Gastrocnemius medialis (tissue), 4 donors: ENCODE measurements around the gene TMEM161B. TPM values are rescaled to one million over a fixed set of nuclear protein-coding genes. Genes with fewer than 3 reads are reported as not detected.
A peak's percentile ranks its signal among the peaks of the same experiment; 100 is the strongest.

Experiments used
- ATAC-seq, 2 donors: fragments of 150-250 bp; one replicate each; pipeline ENCODE4 v1.9.1; 2016
- DNase-seq, 2 donors: peaks; one replicate each; pipeline ENCODE4 v3.0.0-alpha.2; 2019
- H3K27ac ChIP-seq, 4 donors: fragments of 200-600 bp; sonication (generic); 1 replicate in 1 of 4; 2 replicates in 3 of 4; pipeline ENCODE4 v1.5.1; 2016 to 2018; ENCODE audit warnings: mild to moderate bottlenecking in 2 of 4, moderate library complexity in 1 of 4
- H3K27me3 ChIP-seq, 3 donors: fragments of 200-600 bp; sonication (generic) in 2 of 3; 1 replicate in 1 of 3; 2 replicates in 2 of 3; pipeline versions ENCODE4 v1.5.1 to v1.6.0; 2016 to 2019; ENCODE audit warnings: mild to moderate bottlenecking in 1 of 3, moderate library complexity in 1 of 3
- H3K36me3 ChIP-seq, 2 donors: fragments of 200-600 bp; sonication (generic) in 1 of 2; one replicate each; pipeline ENCODE4 v1.5.1; 2017 to 2018
- H3K4me1 ChIP-seq, 2 donors: fragments of 200-600 bp; sonication (generic) in 1 of 2; one replicate each; pipeline ENCODE4 v1.5.1; 2016 to 2017; ENCODE audit warnings: mild to moderate bottlenecking in 2 of 2
- H3K4me3 ChIP-seq, 4 donors: fragments of 200-600 bp; sonication (generic) in 3 of 4; 1 replicate in 1 of 4; 2 replicates in 3 of 4; pipeline ENCODE4 v1.5.1; 2016 to 2019; ENCODE audit warnings: mild to moderate bottlenecking in 2 of 4
- H3K9me3 ChIP-seq, 3 donors: fragments of 200-600 bp; sonication (generic) in 2 of 3; 1 replicate in 1 of 3; 2 replicates in 2 of 3; pipeline ENCODE4 v1.5.1; 2016 to 2019
- POLR2A ChIP-seq, 2 donors: fragments of 450-650 bp; IDR thresholded peaks; one replicate each; pipeline ENCODE4 v1.6.1; 2017; ENCODE audit warnings: antibody characterized with exemption in 2 of 2, mild to moderate bottlenecking in 2 of 2, moderate library complexity in 2 of 2
- in situ Hi-C, 4 donors: fragments of 200-750 bp; cut with MboI; loops; one replicate each; pipeline versions ENCODE4 v1.15.0 to v1.8.0; 2017; ENCODE audit warnings: low sequenced_read_pairs in 4 of 4
- intact Hi-C: fragments of 100-400 bp; cut with DNase I; formaldehyde crosslinking; loops from one replicate; pipeline ENCODE4 v1.15.1; 2023; ENCODE audit warnings: low total_unique reads
- total RNA-seq, 4 donors: library from RNA; depleted of rRNA; stranded (reverse); fragments of >200 nt; gene quantifications; one replicate each; pipeline versions ENCODE4 v1.1.0 to v1.2.3, GENCODE V29; 2016
- TF ChIP-seq, protein P1 (sequence below), 5 experiments: fragments of 450-650 bp in 3 of 5; fragments of 200-600 bp in 2 of 5; sonication (generic) in 2 of 5; IDR thresholded peaks in 4 of 5; conservative IDR thresholded peaks in 1 of 5; 1 replicate in 4 of 5; 2 replicates in 1 of 5; pipeline ENCODE4 v1.5.1; 2016 to 2019; ENCODE audit warnings: antibody characterized with exemption in 5 of 5, mild to moderate bottlenecking in 3 of 5, moderate library complexity in 3 of 5

The TMEM161B gene
- total RNA-seq = 10 to 100 TPM in 1 of 4 donors, 1 to 10 TPM in 3; 5.8 to 13.6 (median 6.3) TPM

DNA sequence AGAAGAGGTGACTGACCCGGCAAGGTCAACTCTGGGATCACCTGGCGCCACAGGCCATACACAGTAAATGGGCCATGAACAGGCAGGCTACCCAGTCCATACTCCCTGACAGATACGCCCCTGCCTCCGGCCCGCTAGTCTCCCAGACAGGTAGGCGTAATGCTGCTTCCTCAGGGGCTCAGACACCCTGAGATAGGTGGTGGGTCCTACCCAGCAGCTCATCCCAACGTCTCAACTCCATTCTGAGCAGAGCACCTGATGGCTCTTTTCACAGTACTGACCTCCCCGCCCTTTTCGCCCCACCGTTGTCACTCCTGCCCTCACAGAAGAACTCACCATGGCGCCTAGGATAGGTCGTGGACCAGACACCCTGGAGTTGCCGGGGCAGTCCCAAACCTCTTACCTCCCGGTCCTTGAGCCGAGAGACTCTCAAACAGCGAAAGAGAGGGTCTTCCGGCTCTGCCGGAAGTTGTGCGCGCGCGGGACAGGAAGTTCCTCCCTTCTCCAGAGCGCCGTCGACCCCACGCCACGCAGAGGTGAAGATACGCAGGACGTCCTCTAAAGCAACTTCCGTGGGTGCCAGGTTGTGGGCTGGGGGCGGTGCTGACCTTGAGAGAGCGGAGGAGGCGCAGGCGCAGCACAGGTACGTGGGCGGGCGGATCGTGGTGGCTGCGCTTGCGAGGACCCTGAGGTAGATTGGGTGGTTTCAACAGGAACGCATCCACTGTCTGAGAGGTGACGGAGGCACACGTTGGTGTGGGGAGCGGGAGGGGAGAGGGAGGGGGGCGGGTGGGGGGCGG, at the start of gene TMEM161B:
Gene TMEM161B (minus strand): TSS at position 461 of the 800 bp plus-strand sequence. CDS start 122 bp downstream, at position 339.
- intact Hi-C loops = loop anchor here (1.0 kb wide), 1 partner anchor 127 kb away; no protein-coding TSS in a partner anchor
- peak; percentile 96 to 97 for ATAC-seq
- DNase-seq = peak; percentile 88 to 93

DNA sequence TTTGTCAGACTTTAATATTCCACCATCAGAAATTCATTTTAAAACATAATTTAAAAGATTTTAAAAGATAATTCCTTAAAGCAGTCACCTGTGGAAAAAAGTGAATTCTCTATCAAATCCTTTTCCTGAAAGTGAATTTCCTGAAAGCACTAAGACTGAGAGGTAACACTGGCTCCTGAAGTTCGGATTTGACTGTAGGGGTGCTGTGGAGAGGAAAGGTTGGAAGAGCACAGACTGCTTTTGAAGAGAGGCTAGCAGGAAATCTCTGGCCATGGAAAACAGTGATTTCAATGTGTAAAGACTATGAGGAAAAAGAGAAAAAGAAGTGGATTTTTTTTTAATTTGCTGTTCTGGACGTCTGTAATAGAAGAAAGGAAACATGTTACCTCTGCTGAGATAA, 35.7 kb upstream of the TMEM161B start:
- in situ Hi-C loops (no loop called here), intact Hi-C loops (no loop called here)
- H3K36me3 ChIP-seq = no peaks in the 10 kb centered on the region
- ATAC-seq = no peak
- no peak overlapping the region for H3K27ac ChIP-seq
- H3K9me3 ChIP-seq = no peaks in the 10 kb centered on the region
- no peak overlapping the region for H3K4me3 ChIP-seq
- no peaks in the 10 kb centered on the region for H3K27me3 ChIP-seq
- no peak for DNase-seq
- no peak for TF ChIP-seq POLR2A (IDR thresholded peaks at IDR 0.05)
- TF ChIP-seq, protein P1, sequence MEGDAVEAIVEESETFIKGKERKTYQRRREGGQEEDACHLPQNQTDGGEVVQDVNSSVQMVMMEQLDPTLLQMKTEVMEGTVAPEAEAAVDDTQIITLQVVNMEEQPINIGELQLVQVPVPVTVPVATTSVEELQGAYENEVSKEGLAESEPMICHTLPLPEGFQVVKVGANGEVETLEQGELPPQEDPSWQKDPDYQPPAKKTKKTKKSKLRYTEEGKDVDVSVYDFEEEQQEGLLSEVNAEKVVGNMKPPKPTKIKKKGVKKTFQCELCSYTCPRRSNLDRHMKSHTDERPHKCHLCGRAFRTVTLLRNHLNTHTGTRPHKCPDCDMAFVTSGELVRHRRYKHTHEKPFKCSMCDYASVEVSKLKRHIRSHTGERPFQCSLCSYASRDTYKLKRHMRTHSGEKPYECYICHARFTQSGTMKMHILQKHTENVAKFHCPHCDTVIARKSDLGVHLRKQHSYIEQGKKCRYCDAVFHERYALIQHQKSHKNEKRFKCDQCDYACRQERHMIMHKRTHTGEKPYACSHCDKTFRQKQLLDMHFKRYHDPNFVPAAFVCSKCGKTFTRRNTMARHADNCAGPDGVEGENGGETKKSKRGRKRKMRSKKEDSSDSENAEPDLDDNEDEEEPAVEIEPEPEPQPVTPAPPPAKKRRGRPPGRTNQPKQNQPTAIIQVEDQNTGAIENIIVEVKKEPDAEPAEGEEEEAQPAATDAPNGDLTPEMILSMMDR (IDR thresholded peaks at IDR 0.05 in 4 of 5, conservative IDR thresholded peaks at IDR 0.05 in 1 of 5) = no peak
- H3K4me1 ChIP-seq = no peaks in the 10 kb centered on the region

More for the DNA sequence above, at the start of gene TMEM161B:
- no peaks in the 10 kb centered on the region for H3K27me3 ChIP-seq
- in situ Hi-C loops = no loop called here
- H3K36me3 ChIP-seq = peaks cover 0 to 5% of the 10 kb centered on the region in 2 donors
- H3K4me1 ChIP-seq = peaks cover 37% of the 10 kb centered on the region in 2 donors
- H3K9me3 ChIP-seq = no peaks in the 10 kb centered on the region
- TF ChIP-seq, protein P1 (IDR thresholded peaks at IDR 0.05 in 4 of 5, conservative IDR thresholded peaks at IDR 0.05 in 1 of 5) = no peak
- TF ChIP-seq POLR2A (IDR thresholded peaks at IDR 0.05) = peak in 1 of 2 donors; percentile 43
- H3K27ac ChIP-seq = peak within 1 kb of the TSS; percentile 77 to 88 (median 80)
- H3K4me3 ChIP-seq = peak within 1 kb of the TSS; percentile 75 to 94 (median 88)

DNA sequence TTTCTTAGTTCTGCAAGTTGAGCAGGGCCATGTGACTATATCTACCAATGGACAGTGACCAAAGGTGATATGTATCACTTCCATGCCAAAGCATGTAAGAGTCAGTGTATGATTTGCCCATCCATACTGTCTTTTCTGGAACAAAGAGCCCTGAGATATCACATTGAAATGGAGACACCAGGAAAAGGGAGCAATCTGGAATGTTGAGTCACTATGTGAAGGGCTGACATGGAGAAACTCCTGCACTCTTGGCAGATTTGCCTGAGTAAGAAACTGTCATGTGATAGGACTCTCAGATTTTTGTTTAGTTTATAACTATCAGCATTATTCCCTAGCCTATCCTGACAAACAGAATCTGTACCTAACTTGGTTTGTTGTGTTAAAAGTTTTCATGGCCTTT, 29.8 kb upstream of the TMEM161B start:
- TF ChIP-seq, protein P1 (IDR thresholded peaks at IDR 0.05 in 4 of 5, conservative IDR thresholded peaks at IDR 0.05 in 1 of 5) = no peak
- TF ChIP-seq POLR2A (IDR thresholded peaks at IDR 0.05) = no peak
- in situ Hi-C loops (no loop called here), intact Hi-C loops (no loop called here)
- Histone ChIP-seq H3K27ac (no peak overlapping the region), H3K4me1 (no peaks in the 10 kb centered on the region), H3K36me3 (peaks cover 0 to 11% of the 10 kb centered on the region in 2 donors), H3K4me3 (no peak overlapping the region), H3K27me3 (no peaks in the 10 kb centered on the region), H3K9me3 (no peaks in the 10 kb centered on the region)
- no peak for ATAC-seq
- no peak for DNase-seq

DNA sequence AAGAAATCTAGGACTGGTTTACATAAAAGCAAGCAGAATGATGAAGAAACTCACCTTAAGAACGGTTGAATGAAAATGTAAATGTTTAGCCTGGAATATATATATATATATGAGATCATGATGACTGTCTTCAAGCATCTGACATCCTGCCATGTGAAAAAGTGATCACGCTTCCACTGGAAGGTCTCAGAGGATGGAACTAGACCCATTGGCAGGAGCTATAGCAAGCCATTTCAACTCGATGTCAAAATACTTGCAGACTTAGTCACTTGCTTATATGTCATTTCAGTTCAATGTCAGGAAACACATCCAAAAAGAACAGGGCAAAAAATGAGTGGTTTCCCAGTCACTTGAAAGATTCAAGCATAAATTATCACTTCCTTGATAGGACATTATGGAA, 22.2 kb upstream of the TMEM161B start:
- TF ChIP-seq, protein P1 (IDR thresholded peaks at IDR 0.05 in 4 of 5, conservative IDR thresholded peaks at IDR 0.05 in 1 of 5) = no peak
- no peak for TF ChIP-seq POLR2A (IDR thresholded peaks at IDR 0.05)
- peaks cover 0 to 38% of the 10 kb centered on the region in 2 donors for H3K36me3 ChIP-seq

More for the DNA sequence above, 22.2 kb upstream of the TMEM161B start:
- Histone ChIP-seq H3K27ac (no peak overlapping the region), H3K4me3 (no peak overlapping the region), H3K4me1 (no peaks in the 10 kb centered on the region), H3K27me3 (no peaks in the 10 kb centered on the region), H3K9me3 (no peaks in the 10 kb centered on the region)
- ATAC-seq (no peak), DNase-seq (no peak)
- in situ Hi-C loops = no loop called here
- intact Hi-C loops = no loop called here
